Fibroblast of skin of left quadriceps (primary cell): Measurements from ENCODE around the gene GRIA2.

Experiments used
- DNase-seq, 2 experiments: peaks; one replicate each; pipeline ENCODE4 v3.0.0-alpha.2; 2013; ENCODE audit warnings: low read depth in 2 of 2

The GRIA2 gene

DNA sequence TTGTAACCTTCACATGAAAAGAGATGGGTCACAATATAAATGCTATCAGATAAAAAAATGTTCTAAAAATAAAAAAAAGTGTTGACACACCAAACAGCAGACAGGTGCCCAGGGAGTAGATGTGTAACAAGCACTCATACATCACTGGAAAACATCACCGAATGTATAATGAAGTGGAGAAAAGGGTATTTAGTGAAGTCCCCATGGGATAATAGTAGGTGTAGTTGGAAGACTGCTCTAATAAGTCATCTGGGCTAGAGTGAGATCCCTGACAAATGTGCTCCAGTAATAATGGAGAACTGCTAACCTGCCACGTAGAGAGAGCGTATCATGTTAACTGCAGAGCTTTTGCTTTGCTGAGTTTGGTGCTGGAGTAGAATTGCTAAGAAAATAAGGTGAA is 152.0 kb downstream of the GRIA2 start:
- DNase-seq: no peak

DNA sequence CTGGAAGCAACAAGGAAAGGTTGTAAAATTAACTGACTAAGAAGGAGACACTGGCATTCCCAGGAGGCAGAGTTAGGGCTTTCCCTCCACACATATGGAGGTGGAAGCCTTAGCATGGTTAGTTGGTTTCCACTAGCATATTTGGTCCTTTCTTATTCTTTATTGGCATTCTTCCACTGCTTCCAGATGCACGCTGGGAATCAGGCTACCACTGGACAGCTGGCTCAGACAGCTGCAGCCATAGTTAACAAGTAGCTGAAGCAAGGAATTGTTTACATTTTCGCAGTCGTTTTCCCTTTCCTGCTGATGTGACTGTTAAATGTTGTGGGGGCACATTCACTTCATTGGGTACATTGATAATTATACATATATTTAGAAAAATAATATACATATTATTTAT is 169.2 kb downstream of the GRIA2 start:
- no peak for DNase-seq

DNA sequence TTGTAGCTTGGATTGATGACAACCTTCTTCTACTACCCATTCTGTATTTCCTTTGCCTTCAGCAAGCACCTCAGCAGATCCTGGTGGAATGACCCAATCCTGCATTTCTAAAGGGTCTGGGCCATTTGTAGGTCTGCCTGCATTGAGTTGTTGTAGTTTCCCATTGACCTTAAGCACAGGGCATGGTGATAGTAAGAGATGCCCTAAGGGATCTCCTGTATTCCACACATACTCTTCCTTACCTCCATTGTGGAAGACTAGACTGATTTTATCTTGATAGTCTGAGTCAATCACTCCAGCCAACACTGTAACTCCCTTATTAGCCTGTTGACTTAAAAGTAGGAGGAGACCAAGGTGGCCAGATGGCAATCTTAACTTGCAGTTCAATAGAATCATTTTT is 184.5 kb downstream of the GRIA2 start:
- DNase-seq: no peak
